Keratinocyte (primary cell): Measurements from ENCODE around the gene TMEM125. TPM values are rescaled to one million over a fixed set of nuclear protein-coding genes. Genes with fewer than 3 reads are reported as not detected.

ENCODE experiments used
- DNase-seq: peaks from one replicate; pipeline ENCODE4 v3.0.0-alpha.2; 2011; ENCODE audit warnings: low read depth, missing footprints, low spot score
- FAIRE-seq: peaks from 2 replicates; lab custom pipeline; 2011; peaks lifted over from hg19 to GRCh38; lab: Jason Lieb, UNC
- H2AFZ ChIP-seq: 2 replicates; pipeline ENCODE4 v1.6.0; 2012; ENCODE audit warnings: low read length, control low read depth, inconsistent platforms; ENCODE audit not compliant: control insufficient read depth
- H3K27ac ChIP-seq: 2 replicates; pipeline ENCODE4 v1.5.1; 2011; ENCODE audit warnings: low read length; ENCODE audit not compliant: control insufficient read depth, insufficient read depth
- H3K27me3 ChIP-seq: 3 replicates; pipeline ENCODE4 v1.6.0; 2011; ENCODE audit warnings: low read length; ENCODE audit not compliant: control insufficient read depth, insufficient read depth; ENCODE audit errors: extremely low read depth
- H3K36me3 ChIP-seq, 2 experiments: 2 replicates in 1 of 2; 3 replicates in 1 of 2; pipeline ENCODE4 v1.5.1; 2011; ENCODE audit warnings: low read length in 2 of 2, mild to moderate bottlenecking in 1 of 2; ENCODE audit not compliant: control insufficient read depth in 2 of 2, insufficient read depth in 2 of 2; ENCODE audit errors: extremely low read depth in 1 of 2
- H3K4me1 ChIP-seq: 3 replicates; pipeline ENCODE4 v1.5.1; 2011; ENCODE audit warnings: low read length; ENCODE audit not compliant: control insufficient read depth, insufficient read depth; ENCODE audit errors: extremely low read depth
- H3K4me2 ChIP-seq: 3 replicates; pipeline ENCODE4 v1.6.0; 2011; ENCODE audit warnings: low read depth, low read length; ENCODE audit not compliant: control insufficient read depth, insufficient read depth; ENCODE audit errors: extremely low read depth
- H3K4me3 ChIP-seq, 3 experiments: fragments of 200-600 bp in 1 of 3; sonication (generic) in 1 of 3; 2 replicates in 2 of 3; 3 replicates in 1 of 3; pipeline ENCODE4 v1.5.1; 2011 to 2016; ENCODE audit warnings: low read length in 3 of 3, mild to moderate bottlenecking in 3 of 3, control low read depth in 2 of 3, inconsistent platforms in 1 of 3, low read depth in 1 of 3, mixed read lengths in 1 of 3, mixed run types in 1 of 3, moderate library complexity in 1 of 3; ENCODE audit not compliant: control insufficient read depth in 2 of 3, insufficient read depth in 2 of 3; ENCODE audit errors: extremely low read depth in 1 of 3
- H3K79me2 ChIP-seq: 2 replicates; pipeline ENCODE4 v1.6.0; 2012; ENCODE audit warnings: low read length; ENCODE audit not compliant: control insufficient read depth, insufficient read depth
- H3K9ac ChIP-seq: 3 replicates; pipeline ENCODE4 v1.6.0; 2011; ENCODE audit warnings: low read length; ENCODE audit not compliant: control insufficient read depth, insufficient read depth; ENCODE audit errors: extremely low read depth
- H3K9me1 ChIP-seq: 3 replicates; pipeline ENCODE4 v1.6.0; 2011; ENCODE audit warnings: low read length; ENCODE audit not compliant: control insufficient read depth, insufficient read depth; ENCODE audit errors: extremely low read depth
- H3K9me3 ChIP-seq: 2 replicates; pipeline ENCODE4 v1.5.1; 2012; ENCODE audit warnings: low read depth, low read length; ENCODE audit not compliant: control insufficient read depth
- H4K20me1 ChIP-seq: 3 replicates; pipeline ENCODE4 v1.6.0; 2011; ENCODE audit warnings: low read length; ENCODE audit not compliant: control insufficient read depth, insufficient read depth; ENCODE audit errors: extremely low read depth
- EZH2 ChIP-seq: IDR thresholded peaks from one replicate; pipeline ENCODE4 v1.6.1; 2012; ENCODE audit warnings: inconsistent platforms, mild to moderate bottlenecking, low read length, moderate library complexity
- dilution Hi-C: fragments of 300-500 bp; cut with MboI; formaldehyde crosslinking; loops from one replicate; pipeline ENCODE4 v1.7.0; 2020; ENCODE audit warnings: low sequenced_read_pairs; ENCODE audit not compliant: extremely low pct_ligation_motif_present
- polyA plus RNA-seq, 5 experiments: library from polyadenylated mRNA; depleted of rRNA in 3 of 5; stranded (reverse) in 3 of 5; stranded (forward) in 1 of 5; unstranded in 1 of 5; fragments of >200 nt; gene quantifications; 1 replicate in 1 of 5; 2 replicates in 3 of 5; 3 replicates in 1 of 5; pipeline versions ENCODE4 v1.2.1 to v1.2.3, GENCODE V29; 2011 to 2012; ENCODE audit warnings: missing spikeins in 2 of 5, low read depth in 1 of 5, low replicate concordance in 1 of 5
- TF ChIP-seq, protein P1 (sequence below), 3 experiments: IDR thresholded peaks in 1 of 3; conservative IDR thresholded peaks in 1 of 3; optimal IDR thresholded peaks in 1 of 3; 2 replicates in 2 of 3; 3 replicates in 1 of 3; pipeline versions ENCODE3 to v1.5.1; 2011; ENCODE audit warnings: low read length in 3 of 3, mild to moderate bottlenecking in 3 of 3, moderate library complexity in 2 of 3, control low read depth in 1 of 3, inconsistent platforms in 1 of 3; ENCODE audit not compliant: insufficient read depth in 2 of 3; ENCODE audit errors: extremely low read depth in 1 of 3

TMEM125 gene
- polyA plus RNA-seq, 1 donor (not counting 4 experiments of a cell fraction or from before 2014, with no cell fraction given), result 0.92 TPM

DNA sequence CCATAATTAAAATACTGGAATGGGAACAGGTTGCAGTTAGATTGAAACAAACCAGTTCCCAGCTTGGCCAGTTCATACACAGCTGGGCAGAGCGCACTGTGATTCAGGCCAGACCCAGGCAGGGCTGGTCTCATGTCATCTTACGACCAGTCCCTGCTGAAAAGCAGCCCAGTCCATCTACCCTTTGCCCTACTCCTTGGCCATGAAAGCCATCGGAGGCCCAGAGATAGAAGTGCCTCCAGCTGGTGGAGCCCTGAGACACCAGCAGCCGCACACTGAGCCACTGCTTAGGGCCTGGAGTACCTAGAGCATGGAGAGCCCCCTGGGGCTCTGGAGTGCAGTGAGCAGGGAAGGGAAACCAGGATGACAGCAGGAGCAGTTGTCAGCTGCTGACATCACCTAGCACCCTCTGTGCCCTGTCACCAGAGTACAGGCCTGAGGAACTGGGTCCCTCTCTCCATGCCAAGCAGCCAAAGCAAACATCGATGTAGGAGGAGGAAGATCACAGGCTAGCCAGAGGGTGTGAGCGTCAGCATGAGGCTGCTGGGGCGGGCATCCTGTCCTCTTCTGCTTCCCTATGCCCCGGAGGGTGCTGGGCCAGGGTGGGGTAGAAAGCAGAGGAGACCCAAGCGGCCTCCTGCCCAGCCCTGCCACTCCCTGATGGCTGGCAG lies 34.2 kb upstream of the TMEM125 start:
- Histone ChIP-seq H3K36me3 (no peaks in the 10 kb centered on the region), H2AFZ (peak overlapping the region; percentile 30), H3K27ac (no peak overlapping the region), H3K4me2 (no peak overlapping the region), H3K27me3 (no peaks in the 10 kb centered on the region), H3K9me1 (no peaks in the 10 kb centered on the region), H4K20me1 (no peaks in the 10 kb centered on the region), H3K79me2 (no peaks in the 10 kb centered on the region), H3K9ac (no peak overlapping the region), H3K9me3 (no peaks in the 10 kb centered on the region), H3K4me1 (peaks cover 15% of the 10 kb centered on the region), H3K4me3 (no peak overlapping the region)
- FAIRE-seq (no peak), DNase-seq (no peak)
- dilution Hi-C loops, result no loop called here
- TF ChIP-seq, protein P1, sequence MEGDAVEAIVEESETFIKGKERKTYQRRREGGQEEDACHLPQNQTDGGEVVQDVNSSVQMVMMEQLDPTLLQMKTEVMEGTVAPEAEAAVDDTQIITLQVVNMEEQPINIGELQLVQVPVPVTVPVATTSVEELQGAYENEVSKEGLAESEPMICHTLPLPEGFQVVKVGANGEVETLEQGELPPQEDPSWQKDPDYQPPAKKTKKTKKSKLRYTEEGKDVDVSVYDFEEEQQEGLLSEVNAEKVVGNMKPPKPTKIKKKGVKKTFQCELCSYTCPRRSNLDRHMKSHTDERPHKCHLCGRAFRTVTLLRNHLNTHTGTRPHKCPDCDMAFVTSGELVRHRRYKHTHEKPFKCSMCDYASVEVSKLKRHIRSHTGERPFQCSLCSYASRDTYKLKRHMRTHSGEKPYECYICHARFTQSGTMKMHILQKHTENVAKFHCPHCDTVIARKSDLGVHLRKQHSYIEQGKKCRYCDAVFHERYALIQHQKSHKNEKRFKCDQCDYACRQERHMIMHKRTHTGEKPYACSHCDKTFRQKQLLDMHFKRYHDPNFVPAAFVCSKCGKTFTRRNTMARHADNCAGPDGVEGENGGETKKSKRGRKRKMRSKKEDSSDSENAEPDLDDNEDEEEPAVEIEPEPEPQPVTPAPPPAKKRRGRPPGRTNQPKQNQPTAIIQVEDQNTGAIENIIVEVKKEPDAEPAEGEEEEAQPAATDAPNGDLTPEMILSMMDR (optimal IDR thresholded peaks at IDR 0.05 in 1 of 3, IDR thresholded peaks at IDR 0.05 in 1 of 3, conservative IDR thresholded peaks at IDR 0.05 in 1 of 3; ENCODE audit: extremely low read depth in 1 of 3, insufficient read depth in 2 of 3, low read length in 3 of 3), result no peak
- TF ChIP-seq EZH2, result no peak

DNA sequence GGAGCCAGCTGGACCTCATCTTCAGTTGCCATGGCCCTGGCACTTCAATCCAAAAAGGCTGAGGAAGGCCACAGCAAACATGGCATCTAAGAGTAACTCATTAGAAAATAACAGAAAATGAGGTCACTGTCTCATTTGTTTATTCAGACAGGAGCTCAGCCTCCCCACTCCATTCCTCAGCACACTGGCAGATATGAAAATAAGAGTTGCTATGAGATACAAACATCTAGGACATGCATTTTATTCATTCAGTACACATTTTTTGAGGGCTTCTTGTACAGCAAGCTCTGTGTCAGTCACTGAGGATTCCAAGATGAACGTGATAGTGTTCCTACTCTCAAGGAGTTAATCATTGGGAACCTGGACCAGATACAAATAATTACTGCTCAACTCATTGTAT lies 32.7 kb upstream of the TMEM125 start:
- FAIRE-seq (no peak), DNase-seq (no peak)
- Histone ChIP-seq H3K4me3 (no peak overlapping the region), H4K20me1 (no peaks in the 10 kb centered on the region), H3K36me3 (no peaks in the 10 kb centered on the region), H3K27ac (no peak overlapping the region), H3K9me1 (no peaks in the 10 kb centered on the region), H3K4me2 (no peak overlapping the region), H3K79me2 (no peaks in the 10 kb centered on the region), H3K27me3 (no peaks in the 10 kb centered on the region), H3K9ac (no peak overlapping the region), H2AFZ (no peak overlapping the region), H3K9me3 (no peaks in the 10 kb centered on the region), H3K4me1 (peaks cover 16% of the 10 kb centered on the region)
- TF ChIP-seq, protein P1 (optimal IDR thresholded peaks at IDR 0.05 in 1 of 3, IDR thresholded peaks at IDR 0.05 in 1 of 3, conservative IDR thresholded peaks at IDR 0.05 in 1 of 3; ENCODE audit: extremely low read depth in 1 of 3, insufficient read depth in 2 of 3, low read length in 3 of 3), result no peak
- no peak for TF ChIP-seq EZH2
- dilution Hi-C loops, result no loop called here
